Tibial nerve (tissue), 4 donors: Measurements from ENCODE around the gene KRTAP20-1. TPM values are rescaled to one million over a fixed set of nuclear protein-coding genes. Genes with fewer than 3 reads are reported as not detected.

Experiments used
- DNase-seq, 2 donors: peaks; one replicate each; pipeline ENCODE4 v3.0.0-alpha.2; 2019; ENCODE audit warnings: low spot score in 2 of 2
- H3K27ac ChIP-seq, 4 donors: fragments of 200-600 bp; sonication (generic) in 3 of 4; one replicate each; pipeline ENCODE4 v1.5.1; 2017 to 2019; ENCODE audit warnings: mild to moderate bottlenecking in 1 of 4
- H3K27me3 ChIP-seq, 2 donors: fragments of 200-600 bp; sonication (generic) in 1 of 2; one replicate each; pipeline versions ENCODE4 v1.5.1 to v1.6.0; 2017 to 2019
- H3K36me3 ChIP-seq, 3 donors: fragments of 200-600 bp; sonication (generic); one replicate each; pipeline ENCODE4 v1.5.1; 2018 to 2019
- H3K4me1 ChIP-seq, 4 donors: fragments of 200-600 bp; sonication (generic) in 3 of 4; one replicate each; pipeline ENCODE4 v1.5.1; 2017 to 2019
- H3K4me3 ChIP-seq, 4 donors: fragments of 200-600 bp; sonication (generic) in 3 of 4; one replicate each; pipeline ENCODE4 v1.5.1; 2017 to 2019; ENCODE audit warnings: mild to moderate bottlenecking in 1 of 4, moderate library complexity in 1 of 4
- H3K9me3 ChIP-seq, 4 donors: fragments of 200-600 bp; sonication (generic) in 3 of 4; one replicate each; pipeline ENCODE4 v1.5.1; 2017 to 2019
- CTCF ChIP-seq, 5 experiments: fragments of 200-600 bp in 3 of 5; fragments of 450-650 bp in 2 of 5; sonication (generic) in 3 of 5; IDR thresholded peaks; one replicate each; pipeline ENCODE4 v1.5.1; 2016 to 2019; ENCODE audit warnings: antibody characterized with exemption in 5 of 5, mild to moderate bottlenecking in 3 of 5, moderate library complexity in 2 of 5
- EP300 ChIP-seq, 2 donors: sonication (generic); formaldehyde crosslinking; IDR thresholded peaks; one replicate each; pipeline ENCODE4 v1.6.1; 2017; ENCODE audit warnings: antibody characterized with exemption in 2 of 2, mild to moderate bottlenecking in 1 of 2
- POLR2A ChIP-seq, 2 donors: fragments of 450-650 bp; IDR thresholded peaks; one replicate each; pipeline ENCODE4 v1.6.1; 2017; ENCODE audit warnings: antibody characterized with exemption in 2 of 2, mild to moderate bottlenecking in 2 of 2, moderate library complexity in 2 of 2
- WGBS, 2 donors: methylation state at CpG; one replicate each; pipeline ENCODE4 v1.1.5; 2018; 5-methylcytosine and 5-hydroxymethylcytosine counted together
- total RNA-seq, 4 donors: library from RNA; depleted of rRNA; stranded (reverse); fragments of >200 nt; gene quantifications; one replicate each; pipeline ENCODE4 v1.1.0, GENCODE V29; 2016

KRTAP20-1 gene
- total RNA-seq, 4 donors from 2014 or later, result not detected

GRCh38 chr21:30605968-30606367 is 10.3 kb upstream of the KRTAP20-1 start:
- Histone ChIP-seq H3K27me3 (no peaks in the 10 kb centered on the region), H3K4me1 (no peaks in the 10 kb centered on the region), H3K36me3 (no peaks in the 10 kb centered on the region), H3K27ac (no peak overlapping the region), H3K4me3 (no peak overlapping the region), H3K9me3 (peaks cover 0 to 14% (median 0%) of the 10 kb centered on the region in 4 donors)
- no peak for DNase-seq
- TF ChIP-seq POLR2A (IDR thresholded peaks at IDR 0.05) (no peak), EP300 (IDR thresholded peaks at IDR 0.05) (no peak), CTCF (IDR thresholded peaks at IDR 0.05) (no peak)
- WGBS, 2 donors, result 90% methylated on average over 2 of the region's 2 CpGs

DNA sequence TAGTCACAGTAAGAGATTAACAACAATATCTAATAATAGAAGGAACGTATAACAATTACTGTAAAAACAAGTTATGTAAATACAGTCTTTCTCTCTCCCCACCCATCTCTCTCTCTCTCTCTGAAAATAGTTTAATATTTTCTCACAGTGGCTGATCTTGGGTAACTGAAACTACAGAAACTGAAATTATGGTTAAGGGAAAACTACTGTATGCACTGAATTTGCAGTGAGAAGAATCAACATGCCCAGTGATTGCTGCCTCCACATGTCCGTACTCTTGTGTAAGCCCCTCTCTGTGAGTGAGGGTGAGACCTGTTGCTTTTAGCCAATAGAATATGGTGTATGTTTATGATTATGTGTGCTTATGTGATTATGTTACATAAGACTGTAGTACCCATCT is 4.1 kb upstream of the KRTAP20-1 start:
- Histone ChIP-seq H3K9me3 (peaks cover 0 to 12% (median 0%) of the 10 kb centered on the region in 4 donors), H3K27me3 (no peaks in the 10 kb centered on the region), H3K27ac (no peak overlapping the region), H3K36me3 (no peaks in the 10 kb centered on the region), H3K4me3 (no peak overlapping the region), H3K4me1 (no peaks in the 10 kb centered on the region)
- TF ChIP-seq EP300 (IDR thresholded peaks at IDR 0.05), result no peak
- TF ChIP-seq POLR2A (IDR thresholded peaks at IDR 0.05), result no peak
- no peak for TF ChIP-seq CTCF (IDR thresholded peaks at IDR 0.05)
- no peak for DNase-seq
- 79 to 80% methylated on average over 2 of the region's 2 CpGs for WGBS, 2 donors

- Histone ChIP-seq H3K9me3 (peaks cover 0 to 6% (median 0%) of the 10 kb centered on the region in 4 donors), H3K4me3 (no peak within 1 kb of the TSS), H3K4me1 (no peaks in the 10 kb centered on the region), H3K27ac (no peak within 1 kb of the TSS), H3K36me3 (no peaks in the 10 kb centered on the region), H3K27me3 (no peaks in the 10 kb centered on the region)
- no peak for DNase-seq
- TF ChIP-seq CTCF (IDR thresholded peaks at IDR 0.05) (no peak), EP300 (IDR thresholded peaks at IDR 0.05) (no peak), POLR2A (IDR thresholded peaks at IDR 0.05) (no peak)
- 53 to 59% methylated on average over 2 of the region's 2 CpGs for WGBS, 2 donors
Observed at GRCh38 chr21:30613836-30614235, 2.4 kb upstream of the KRTAP20-1 start, which contains the start of gene KRTAP6-1. TSS of gene KRTAP6-1 (minus strand) at chr21:30613930. CDS start at chr21:30613904, 26 bp downstream.

GRCh38 chr21:30615199-30615598 is 1.0 kb upstream of the KRTAP20-1 start:
- H3K36me3 ChIP-seq, result no peaks in the 10 kb centered on the region
- peaks cover 0 to 6% (median 0%) of the 10 kb centered on the region in 4 donors for H3K9me3 ChIP-seq
- DNase-seq, result no peak
- no peak overlapping the region for H3K27ac ChIP-seq
- H3K4me1 ChIP-seq, result no peaks in the 10 kb centered on the region
- H3K4me3 ChIP-seq, result no peak overlapping the region
- H3K27me3 ChIP-seq, result no peaks in the 10 kb centered on the region
- no peak for TF ChIP-seq CTCF (IDR thresholded peaks at IDR 0.05)
- TF ChIP-seq POLR2A (IDR thresholded peaks at IDR 0.05), result no peak
- TF ChIP-seq EP300 (IDR thresholded peaks at IDR 0.05), result no peak

GRCh38 chr21:30620080-30620479 is 3.9 kb downstream of the KRTAP20-1 start:
- H3K4me3 ChIP-seq, result no peak overlapping the region
- no peaks in the 10 kb centered on the region for H3K4me1 ChIP-seq
- no peak for TF ChIP-seq POLR2A (IDR thresholded peaks at IDR 0.05)
- TF ChIP-seq EP300 (IDR thresholded peaks at IDR 0.05), result no peak
- no peak for TF ChIP-seq CTCF (IDR thresholded peaks at IDR 0.05)
- peaks cover 0 to 3% (median 0%) of the 10 kb centered on the region in 4 donors for H3K9me3 ChIP-seq
- no peaks in the 10 kb centered on the region for H3K27me3 ChIP-seq
- no peak overlapping the region for H3K27ac ChIP-seq
- DNase-seq, result no peak
- no peaks in the 10 kb centered on the region for H3K36me3 ChIP-seq
